BJ (cell line): ENCODE measurements around the gene ZNF625. TPM values are rescaled to one million over a fixed set of nuclear protein-coding genes. Genes with fewer than 3 reads are reported as not detected.

Experiments
- CTCF ChIA-PET: fragments of 350-600 bp; formaldehyde crosslinking; extraction: SDS; loops from one replicate; lab custom pipeline; 2021; ENCODE audit warnings: antibody characterized with exemption, inconsistent platforms; lab: Yijun Ruan, JAX
- POLR2A ChIA-PET: fragments of 300-600 bp; sonication (Branson Sonifier 250); formaldehyde crosslinking; extraction: SDS; loops from one replicate; lab custom pipeline; 2021; ENCODE audit warnings: antibody characterized with exemption; lab: Charles Lee
- DNase-seq: peaks from one replicate; pipeline ENCODE4 v3.0.0-alpha.2; 2011; ENCODE audit warnings: low read depth
- H3K27me3 ChIP-seq: 2 replicates; pipeline ENCODE4 v1.6.0; 2011; ENCODE audit warnings: low read length; ENCODE audit not compliant: control insufficient read depth, insufficient read depth
- H3K36me3 ChIP-seq: 2 replicates; pipeline ENCODE4 v1.5.1; 2011; ENCODE audit warnings: low read length; ENCODE audit not compliant: control insufficient read depth, insufficient read depth
- H3K4me3 ChIP-seq: 2 replicates; pipeline ENCODE4 v1.5.1; 2011; ENCODE audit warnings: low read depth, mild to moderate bottlenecking, control low read depth, low read length
- polyA plus RNA-seq: library from polyadenylated mRNA; depleted of rRNA; stranded (reverse); fragments of >200 nt; gene quantifications from 2 replicates; pipeline ENCODE4 v1.2.3, GENCODE V29; 2011
- TF ChIP-seq, protein P1 (sequence below): IDR thresholded peaks from 2 replicates; pipeline ENCODE4 v1.5.1; 2011; ENCODE audit warnings: low read depth, mild to moderate bottlenecking, control low read depth, inconsistent platforms, low read length, moderate library complexity; ENCODE audit not compliant: insufficient read depth

ZNF625 gene
- polyA plus RNA-seq, 1 experiment: 1.5 TPM

DNA sequence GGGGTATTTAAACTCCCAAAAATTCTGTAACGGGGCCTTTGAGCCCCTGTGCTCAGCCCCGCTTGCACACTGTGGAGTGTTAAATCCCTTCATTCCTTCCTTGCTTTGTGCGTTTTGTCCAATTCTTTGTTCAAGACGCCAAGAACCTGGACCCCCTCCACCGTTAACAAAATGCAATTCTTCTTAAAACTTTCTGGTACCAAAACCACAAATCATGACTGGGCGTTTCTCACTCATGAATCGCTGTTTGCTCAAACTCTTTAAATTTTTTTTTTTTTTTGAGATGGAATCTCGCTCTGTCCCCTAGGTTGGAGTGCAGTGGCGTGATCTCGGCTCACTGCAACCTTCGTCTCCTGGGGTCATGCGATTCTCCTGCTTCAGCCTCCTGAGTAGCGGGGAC is 17.3 kb downstream of the ZNF625 start:
- no peak for DNase-seq
- POLR2A ChIA-PET: no interaction called here
- H3K27me3 ChIP-seq: no peaks in the 10 kb centered on the region
- CTCF ChIA-PET: interaction anchor here (1.2 to 6.2 kb wide), 5 partner anchors 11 to 87 kb away, joined by 3 to 70 read pairs (median 11); no protein-coding TSS in a partner anchor
- TF ChIP-seq, protein P1, sequence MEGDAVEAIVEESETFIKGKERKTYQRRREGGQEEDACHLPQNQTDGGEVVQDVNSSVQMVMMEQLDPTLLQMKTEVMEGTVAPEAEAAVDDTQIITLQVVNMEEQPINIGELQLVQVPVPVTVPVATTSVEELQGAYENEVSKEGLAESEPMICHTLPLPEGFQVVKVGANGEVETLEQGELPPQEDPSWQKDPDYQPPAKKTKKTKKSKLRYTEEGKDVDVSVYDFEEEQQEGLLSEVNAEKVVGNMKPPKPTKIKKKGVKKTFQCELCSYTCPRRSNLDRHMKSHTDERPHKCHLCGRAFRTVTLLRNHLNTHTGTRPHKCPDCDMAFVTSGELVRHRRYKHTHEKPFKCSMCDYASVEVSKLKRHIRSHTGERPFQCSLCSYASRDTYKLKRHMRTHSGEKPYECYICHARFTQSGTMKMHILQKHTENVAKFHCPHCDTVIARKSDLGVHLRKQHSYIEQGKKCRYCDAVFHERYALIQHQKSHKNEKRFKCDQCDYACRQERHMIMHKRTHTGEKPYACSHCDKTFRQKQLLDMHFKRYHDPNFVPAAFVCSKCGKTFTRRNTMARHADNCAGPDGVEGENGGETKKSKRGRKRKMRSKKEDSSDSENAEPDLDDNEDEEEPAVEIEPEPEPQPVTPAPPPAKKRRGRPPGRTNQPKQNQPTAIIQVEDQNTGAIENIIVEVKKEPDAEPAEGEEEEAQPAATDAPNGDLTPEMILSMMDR: no peak
- peaks cover 7% of the 10 kb centered on the region for H3K36me3 ChIP-seq
- peak overlapping the region; percentile 78 for H3K4me3 ChIP-seq

GRCh38 chr19:12137221-12137940 is 19.2 kb downstream of the ZNF625 start:
- CTCF ChIA-PET: interaction anchor here (1.0 to 6.2 kb wide), 3 partner anchors 47 to 254 kb away, joined by 4 to 70 read pairs (median 4); no protein-coding TSS in a partner anchor
- POLR2A ChIA-PET: no interaction called here
- Histone ChIP-seq H3K36me3 (peaks cover 16% of the 10 kb centered on the region), H3K4me3 (no peak overlapping the region), H3K27me3 (no peaks in the 10 kb centered on the region)
- DNase-seq: no peak
- TF ChIP-seq, protein P1: no peak

DNA sequence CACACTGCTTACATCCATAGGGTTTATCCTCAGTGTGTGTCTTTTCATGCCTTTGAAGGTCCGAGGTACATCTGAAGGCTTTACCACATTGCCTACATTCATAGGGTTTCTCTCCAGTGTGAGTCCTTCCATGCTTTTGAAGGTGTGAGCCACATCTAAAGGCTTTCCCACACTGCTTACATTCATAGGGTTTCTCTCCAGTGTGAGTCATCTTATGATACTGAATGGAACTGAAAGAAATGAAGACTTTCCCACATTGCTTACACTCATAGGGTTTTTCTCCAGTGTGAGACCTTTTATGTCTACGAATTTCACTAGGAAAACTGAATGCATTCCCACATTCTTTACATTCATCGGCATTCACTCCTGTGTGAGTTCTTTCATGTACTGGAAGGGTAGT is 23.5 kb downstream of the ZNF625 start:
- ChIA-PET CTCF (interaction anchor here (0.8 kb wide), 1 partner anchor 11 kb away, joined by 3 read pairs; no protein-coding TSS in a partner anchor), POLR2A (no interaction called here)
- H3K27me3 ChIP-seq: no peaks in the 10 kb centered on the region
- DNase-seq: no peak
- TF ChIP-seq, protein P1: no peak
- H3K36me3 ChIP-seq: peaks cover 18% of the 10 kb centered on the region
- no peak overlapping the region for H3K4me3 ChIP-seq

DNA sequence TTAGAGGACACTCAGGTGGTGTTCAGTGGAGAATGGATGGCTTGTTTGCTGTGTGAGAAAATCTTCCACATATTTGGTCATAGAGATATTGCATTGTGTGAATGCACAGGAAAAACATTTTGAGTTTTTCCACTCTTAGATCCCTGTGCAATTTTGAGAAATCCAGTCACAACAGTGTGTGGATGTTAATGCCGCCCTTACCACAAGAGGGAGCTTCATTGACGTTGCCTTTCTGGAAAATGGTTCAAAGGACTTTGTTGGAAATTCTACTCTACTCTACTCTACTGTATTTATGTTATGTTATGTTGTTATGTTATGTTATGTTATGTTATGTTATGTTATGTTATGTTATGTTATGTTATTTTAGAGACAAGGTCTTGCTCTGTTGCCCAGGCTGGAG is 29.8 kb downstream of the ZNF625 start:
- Histone ChIP-seq H3K4me3 (no peak overlapping the region), H3K36me3 (no peaks in the 10 kb centered on the region), H3K27me3 (no peaks in the 10 kb centered on the region)
- TF ChIP-seq, protein P1: peak; percentile 43
- ChIA-PET POLR2A (no interaction called here), CTCF (interaction anchor here (0.8 to 1.4 kb wide), 4 partner anchors 11 to 30 kb away, joined by 3 to 5 read pairs (median 4); partner anchors contain the start of gene ZNF20)
- no peak for DNase-seq

GRCh38 chr19:12117201-12117970 is 39.1 kb downstream of the ZNF625 start:
- no peak for DNase-seq
- CTCF ChIA-PET: interaction anchor here (0.9 to 1.5 kb wide), 2 partner anchors 10 to 23 kb away, joined by 3 to 4 read pairs; partner anchors contain the start of gene ZNF20

More at GRCh38 chr19:12117201-12117970, 39.1 kb downstream of the ZNF625 start:
- H3K36me3 ChIP-seq: no peaks in the 10 kb centered on the region
- POLR2A ChIA-PET: no interaction called here
- H3K27me3 ChIP-seq: no peaks in the 10 kb centered on the region
- TF ChIP-seq, protein P1: no peak
- H3K4me3 ChIP-seq: no peak overlapping the region
